ENCODE data around the gene IFNAR1. TPM values are rescaled to one million over a fixed set of nuclear protein-coding genes. Genes with fewer than 3 reads are reported as not detected.
A peak's percentile ranks its signal among the peaks of the same experiment; 100 is the strongest.
"Not testable (repeated sequence)": the region's sequence is repeated elsewhere in the genome, so short reads cannot be mapped to it uniquely, and the experiment has no call there.

Gene IFNAR1
- total and polyA plus RNA-seq, 4 experiments from 2014 or later, result 52.5 to 64.4 (median 61.3) TPM

DNA sequence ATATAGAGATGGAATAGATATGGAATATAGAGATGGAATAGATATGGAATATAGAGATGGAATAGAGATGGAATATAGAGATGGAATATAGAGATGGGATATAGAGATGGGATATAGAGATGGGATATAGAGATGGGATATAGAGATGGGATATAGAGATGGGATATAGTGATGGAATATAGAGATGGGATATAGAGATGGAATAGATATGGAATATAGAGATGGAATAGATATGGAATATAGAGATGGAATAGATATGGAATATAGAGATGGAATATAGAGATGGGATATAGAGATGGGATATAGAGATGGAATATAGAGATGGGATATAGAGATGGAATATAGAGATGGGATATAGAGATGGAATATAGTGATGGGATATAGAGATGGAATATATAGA, 1.2 kb upstream of the IFNAR1 start:
- H3K36me3 ChIP-seq (ENCODE audit: insufficient read depth, low read length); H3K27me3 Mint-ChIP-seq; H3K4me3 Mint-ChIP-seq; H3K27ac Mint-ChIP-seq; DNase-seq; H3K9me3 ChIP-seq (ENCODE audit: control insufficient read depth in 1 of 2, low read length in 2 of 2); H3K9me3 Mint-ChIP-seq; H3K36me3 Mint-ChIP-seq; CTCF ChIA-PET (ENCODE audit: partially characterized antibody); H3K27ac ChIP-seq (ENCODE audit: low read depth, low read length); H3K27me3 ChIP-seq (ENCODE audit: insufficient read depth, low read length): not testable (repeated sequence)
- peaks cover 30% of the 10 kb centered on the region for H3K4me1 ChIP-seq (ENCODE audit: insufficient read depth, low read length)
- H3K4me3 ChIP-seq (ENCODE audit: low read length in 2 of 2), result peak overlapping the region; percentile 83 to 99
- intact Hi-C loops (cut with micrococcal nuclease), result loop anchor here (1.0 to 5.0 kb wide), 4 partner anchors 57 to 219 kb away; partner anchors contain the start of genes GART, IL10RB and SON
- H3K4me1 Mint-ChIP-seq, result peaks cover 14 to 25% (median 20%) of the 10 kb centered on the region in 4 donors
- POLR2A ChIA-PET (ENCODE audit: partially characterized antibody), result interaction anchor here (4.9 kb wide), 1 partner anchor 37 kb away, joined by 114 read pairs; no protein-coding TSS in a partner anchor

DNA sequence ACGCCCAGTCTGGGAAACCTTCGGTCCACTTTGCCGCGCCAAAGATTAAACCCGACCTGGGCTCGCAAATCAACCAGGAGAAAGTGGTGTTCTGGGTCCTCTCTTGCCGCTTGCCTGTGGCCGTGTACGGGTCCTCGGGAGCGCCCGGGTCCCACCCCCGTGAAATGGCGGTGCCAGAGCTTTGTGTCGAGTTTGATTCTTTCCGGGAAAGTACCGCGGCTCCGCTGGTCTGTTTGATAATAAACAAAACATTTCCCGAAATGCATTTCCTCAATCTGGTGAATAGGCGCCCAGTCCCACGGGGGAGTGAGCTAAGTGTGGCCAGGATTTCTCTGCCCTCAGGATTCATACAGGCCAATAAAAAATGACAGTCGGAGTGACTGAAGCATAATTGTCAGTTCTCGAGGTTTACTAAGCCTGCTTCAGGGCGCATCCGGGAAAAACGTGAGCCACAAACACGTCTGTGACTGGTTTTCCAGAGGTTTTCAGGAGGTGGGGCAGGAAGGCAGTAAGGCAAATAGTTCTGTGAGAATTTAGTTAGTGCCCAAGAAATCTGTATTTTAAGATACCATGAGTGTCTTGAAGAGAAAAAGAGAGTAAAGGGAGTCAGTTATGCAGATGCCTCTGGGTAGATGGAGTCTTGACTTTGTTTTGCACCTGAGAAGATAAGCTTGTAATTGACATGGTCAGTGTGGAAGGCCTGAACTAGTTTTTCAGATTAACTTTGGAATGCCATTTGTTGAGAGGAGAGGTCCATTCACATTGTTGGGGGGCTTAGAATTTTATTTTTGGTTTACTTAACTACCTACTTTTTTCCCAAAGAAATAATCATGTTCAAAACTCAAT, 675 bp downstream of the IFNAR1 start:
- no peaks in the 10 kb centered on the region for H3K27me3 Mint-ChIP-seq
- H3K4me3 Mint-ChIP-seq, result no peak overlapping the region
- H3K27ac Mint-ChIP-seq, result no peak overlapping the region
- H3K27me3 ChIP-seq (ENCODE audit: insufficient read depth, low read length), result no peaks in the 10 kb centered on the region
- peaks cover 47% of the 10 kb centered on the region for H3K4me1 ChIP-seq (ENCODE audit: insufficient read depth, low read length)
- peak overlapping the region; percentile 90 to 99 for H3K4me3 ChIP-seq (ENCODE audit: low read length in 2 of 2)
- peaks cover 0 to 4% of the 10 kb centered on the region in 2 donors for H3K36me3 Mint-ChIP-seq
- peak; percentile 73 to 85 (median 75) for DNase-seq
- no peaks in the 10 kb centered on the region for H3K9me3 ChIP-seq (ENCODE audit: control insufficient read depth in 1 of 2, low read length in 2 of 2)
- peaks cover 23 to 41% (median 33%) of the 10 kb centered on the region in 4 donors for H3K4me1 Mint-ChIP-seq
- H3K9me3 Mint-ChIP-seq, result no peaks in the 10 kb centered on the region
- H3K27ac ChIP-seq (ENCODE audit: low read depth, low read length), result peak overlapping the region; percentile 95
- POLR2A ChIA-PET (ENCODE audit: partially characterized antibody), result interaction anchor here (0.8 to 4.9 kb wide), 41 partner anchors 9 to 623 kb away, joined by 3 to 114 read pairs (median 6); partner anchors contain the start of genes GART, IFNAR2, IFNGR2 and IL10RB
- intact Hi-C loops (cut with micrococcal nuclease), result loop anchor here (1.0 to 2.0 kb wide), 4 partner anchors 36 to 217 kb away; partner anchors contain the start of genes GART and SON
- CTCF ChIA-PET (ENCODE audit: partially characterized antibody), result interaction anchor here (0.6 to 2.4 kb wide), 20 partner anchors 9 to 385 kb away, joined by 3 to 56 read pairs (median 4); partner anchors contain the start of gene IFNAR2
- no peaks in the 10 kb centered on the region for H3K36me3 ChIP-seq (ENCODE audit: insufficient read depth, low read length)

DNA sequence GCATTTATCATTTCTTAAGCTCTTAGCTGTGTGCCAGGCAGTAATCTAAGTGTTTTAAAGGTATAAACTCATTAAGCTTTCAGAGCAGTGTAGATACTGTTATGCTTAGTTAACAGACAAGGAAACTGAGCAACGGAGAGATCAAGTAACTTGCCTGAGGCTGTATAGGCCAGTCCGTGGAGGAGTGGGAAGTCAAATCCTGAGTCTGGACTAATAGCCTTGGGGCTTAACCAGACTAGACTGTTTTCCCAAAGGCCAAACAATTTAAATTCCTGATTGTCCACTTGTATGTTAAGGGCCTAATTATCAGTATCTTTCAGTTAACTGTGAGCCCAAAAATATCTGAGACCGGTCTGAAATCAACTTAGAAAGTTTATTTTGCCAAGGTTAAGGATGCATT, 2.6 kb downstream of the IFNAR1 start:
- peak overlapping the region in 1 of 2 donors; percentile 1 for H3K4me3 ChIP-seq (ENCODE audit: low read length in 2 of 2)
- Mint-ChIP-seq H3K4me3 (peak overlapping the region in 6 of 8 donors; percentile 6 to 61 (median 43)), H3K36me3 (peaks cover 4 to 18% of the 10 kb centered on the region in 2 donors), H3K27ac (peak overlapping the region in 4 of 7 donors; percentile 6 to 57 (median 28)), H3K9me3 (no peaks in the 10 kb centered on the region), H3K27me3 (no peaks in the 10 kb centered on the region), H3K4me1 (peaks cover 36 to 59% (median 50%) of the 10 kb centered on the region in 4 donors)
- intact Hi-C loops (cut with micrococcal nuclease), result no loop called here
- no peaks in the 10 kb centered on the region for H3K27me3 ChIP-seq (ENCODE audit: insufficient read depth, low read length)
- POLR2A ChIA-PET (ENCODE audit: partially characterized antibody), result interaction anchor here (3.3 to 4.9 kb wide), 2 partner anchors 28 to 33 kb away, joined by 56 to 114 read pairs; no protein-coding TSS in a partner anchor
- H3K27ac ChIP-seq (ENCODE audit: low read depth, low read length), result no peak overlapping the region
- CTCF ChIA-PET (ENCODE audit: partially characterized antibody), result interaction anchor here (0.6 to 6.6 kb wide), 6 partner anchors 19 to 130 kb away, joined by 3 to 42 read pairs (median 4); no protein-coding TSS in a partner anchor
- peaks cover 66% of the 10 kb centered on the region for H3K4me1 ChIP-seq (ENCODE audit: insufficient read depth, low read length)
- H3K36me3 ChIP-seq (ENCODE audit: insufficient read depth, low read length), result peaks cover 8% of the 10 kb centered on the region
- H3K9me3 ChIP-seq (ENCODE audit: control insufficient read depth in 1 of 2, low read length in 2 of 2), result no peaks in the 10 kb centered on the region
- no peak for DNase-seq

GRCh38 chr21:33327792-33328433, 3.1 kb downstream of the IFNAR1 start:
- H3K27me3 ChIP-seq (ENCODE audit: insufficient read depth, low read length), result no peaks in the 10 kb centered on the region
- no peak overlapping the region for H3K27ac ChIP-seq (ENCODE audit: low read depth, low read length)
- intact Hi-C loops (cut with micrococcal nuclease), result no loop called here
- ChIA-PET CTCF (ENCODE audit: partially characterized antibody) (interaction anchor here (0.6 to 6.6 kb wide), 5 partner anchors 19 to 123 kb away, joined by 3 to 42 read pairs (median 4); no protein-coding TSS in a partner anchor), POLR2A (ENCODE audit: partially characterized antibody) (interaction anchor here (0.9 to 4.9 kb wide), 2 partner anchors 32 to 89 kb away, joined by 5 to 114 read pairs; no protein-coding TSS in a partner anchor)
- no peak for DNase-seq
- Mint-ChIP-seq H3K4me3 (peak overlapping the region in 7 of 8 donors; percentile 5 to 57 (median 36)), H3K4me1 (peaks cover 40 to 65% (median 54%) of the 10 kb centered on the region in 4 donors), H3K36me3 (peaks cover 10 to 23% of the 10 kb centered on the region in 2 donors), H3K27ac (peak overlapping the region in 6 of 7 donors; percentile 6 to 57 (median 28)), H3K27me3 (no peaks in the 10 kb centered on the region), H3K9me3 (peaks cover 0 to 5% (median 0%) of the 10 kb centered on the region in 8 donors)
- H3K9me3 ChIP-seq (ENCODE audit: control insufficient read depth in 1 of 2, low read length in 2 of 2), result no peaks in the 10 kb centered on the region
- peaks cover 72% of the 10 kb centered on the region for H3K4me1 ChIP-seq (ENCODE audit: insufficient read depth, low read length)
- H3K36me3 ChIP-seq (ENCODE audit: insufficient read depth, low read length), result peaks cover 8% of the 10 kb centered on the region
- peak overlapping the region in 1 of 2 donors; percentile 1 for H3K4me3 ChIP-seq (ENCODE audit: low read length in 2 of 2)

DNA sequence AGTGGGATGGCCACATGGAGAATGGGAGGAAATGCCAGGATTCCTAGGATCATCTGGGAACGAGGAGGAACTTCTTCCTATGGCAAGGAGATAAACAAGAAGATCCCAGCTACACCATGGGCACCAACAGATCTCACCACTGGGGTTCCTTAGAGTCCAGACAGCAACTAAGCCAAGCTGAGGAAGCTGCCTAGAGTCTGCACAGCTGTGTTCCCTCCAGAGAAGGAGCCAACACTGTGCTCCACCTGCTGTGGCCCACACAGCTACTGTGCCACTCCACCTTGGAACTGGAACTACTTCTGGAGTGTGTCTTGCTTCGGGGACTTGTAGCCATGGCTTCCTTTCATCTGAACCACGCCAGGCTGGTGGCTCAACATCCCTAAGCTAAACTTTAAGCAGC, 6.0 kb downstream of the IFNAR1 start:
- intact Hi-C loops (cut with micrococcal nuclease), result no loop called here
- no peaks in the 10 kb centered on the region for H3K27me3 ChIP-seq (ENCODE audit: insufficient read depth, low read length)
- no peaks in the 10 kb centered on the region for H3K9me3 ChIP-seq (ENCODE audit: control insufficient read depth in 1 of 2, low read length in 2 of 2)
- DNase-seq, result no peak
- H3K27me3 Mint-ChIP-seq, result no peaks in the 10 kb centered on the region
- H3K36me3 ChIP-seq (ENCODE audit: insufficient read depth, low read length), result peaks cover 8% of the 10 kb centered on the region
- POLR2A ChIA-PET (ENCODE audit: partially characterized antibody), result interaction anchor here (1.8 to 1.9 kb wide), 2 partner anchors 31 to 37 kb away, joined by 6 to 22 read pairs; no protein-coding TSS in a partner anchor
- no peak overlapping the region for H3K27ac ChIP-seq (ENCODE audit: low read depth, low read length)
- H3K27ac Mint-ChIP-seq, result peak overlapping the region in 5 of 7 donors; percentile 7 to 83 (median 77)
- H3K36me3 Mint-ChIP-seq, result peaks cover 14 to 36% of the 10 kb centered on the region in 2 donors
- H3K4me3 Mint-ChIP-seq, result peak overlapping the region in 2 of 8 donors; percentile 19 to 40
- CTCF ChIA-PET (ENCODE audit: partially characterized antibody), result interaction anchor here (1.0 to 6.6 kb wide), 5 partner anchors 17 to 134 kb away, joined by 5 to 42 read pairs (median 11); no protein-coding TSS in a partner anchor
- peaks cover 45 to 77% (median 58%) of the 10 kb centered on the region in 4 donors for H3K4me1 Mint-ChIP-seq
- peaks cover 0 to 9% (median 0%) of the 10 kb centered on the region in 8 donors for H3K9me3 Mint-ChIP-seq
- H3K4me3 ChIP-seq (ENCODE audit: low read length in 2 of 2), result no peak overlapping the region
- peaks cover 74% of the 10 kb centered on the region for H3K4me1 ChIP-seq (ENCODE audit: insufficient read depth, low read length)

DNA sequence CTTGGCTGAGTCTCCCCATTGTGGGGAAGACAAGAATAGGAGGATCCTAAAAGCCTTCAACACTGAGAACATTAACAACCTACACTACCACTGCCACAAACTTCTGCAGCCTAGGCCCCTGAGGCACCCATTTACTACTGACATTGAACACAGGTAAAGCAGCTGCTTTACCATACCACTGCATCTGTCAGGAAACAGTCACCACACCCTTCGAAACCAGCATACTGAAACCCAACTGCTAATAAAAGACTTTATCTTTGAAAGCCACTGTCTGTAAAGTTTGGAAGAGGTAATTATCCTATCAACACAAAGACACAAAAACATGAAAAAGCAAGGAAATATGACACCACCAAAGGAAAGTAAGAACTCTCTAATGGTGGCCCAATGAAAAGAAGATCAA, 7.4 kb downstream of the IFNAR1 start:
- H3K27me3 Mint-ChIP-seq, result no peaks in the 10 kb centered on the region
- Histone ChIP-seq H3K36me3 (ENCODE audit: insufficient read depth, low read length) (peaks cover 8% of the 10 kb centered on the region), H3K27me3 (ENCODE audit: insufficient read depth, low read length) (no peaks in the 10 kb centered on the region), H3K4me3 (ENCODE audit: low read length in 2 of 2) (no peak overlapping the region), H3K4me1 (ENCODE audit: insufficient read depth, low read length) (peaks cover 60% of the 10 kb centered on the region), H3K9me3 (ENCODE audit: control insufficient read depth in 1 of 2, low read length in 2 of 2) (no peaks in the 10 kb centered on the region), H3K27ac (ENCODE audit: low read depth, low read length) (peak overlapping the region; percentile 13)
- ChIA-PET CTCF (ENCODE audit: partially characterized antibody) (interaction anchor here (1.4 to 6.6 kb wide), 6 partner anchors 16 to 136 kb away, joined by 3 to 42 read pairs (median 9); partner anchors contain the start of gene IL10RB), POLR2A (ENCODE audit: partially characterized antibody) (interaction anchor here (0.6 to 1.9 kb wide), 7 partner anchors 29 to 147 kb away, joined by 3 to 22 read pairs (median 3); partner anchors contain the start of genes IL10RB and TMEM50B)
- peaks cover 41 to 70% (median 53%) of the 10 kb centered on the region in 4 donors for H3K4me1 Mint-ChIP-seq
- intact Hi-C loops (cut with micrococcal nuclease), result no loop called here
- peaks cover 0 to 9% (median 0%) of the 10 kb centered on the region in 8 donors for H3K9me3 Mint-ChIP-seq
- peak in 2 of 5 donors; percentile 14 to 25 for DNase-seq
- H3K27ac Mint-ChIP-seq, result peak overlapping the region; percentile 5 to 92 (median 77)
- H3K36me3 Mint-ChIP-seq, result peaks cover 15 to 37% of the 10 kb centered on the region in 2 donors
- H3K4me3 Mint-ChIP-seq, result peak overlapping the region; percentile 21 to 73 (median 37)

Measured in CD4-positive, alpha-beta memory T cell (primary cell).